Spinal cord (tissue), 4 donors: Measurements from ENCODE around the gene ANXA8. TPM values are rescaled to one million over a fixed set of nuclear protein-coding genes. Genes with fewer than 3 reads are reported as not detected.

Source experiments
- polyA plus RNA-seq, 2 donors: library from polyadenylated mRNA; unstranded; fragments of 120-200 nt; gene quantifications; one replicate each; pipeline ENCODE4 v1.2.1, GENCODE V29; 2013; ENCODE audit not compliant: insufficient read length in 2 of 2
- small RNA-seq: library from RNA; depleted of rRNA; stranded (forward); fragments of <200 nt; gene quantifications from one replicate; pipeline ENCODE3, GENCODE V24; 2014; ENCODE audit warnings: low replicate concordance
- total RNA-seq, 2 donors: library from RNA; depleted of rRNA in 1 of 2; stranded (reverse); fragments of 120-200 nt in 1 of 2; fragments of >200 nt in 1 of 2; gene quantifications; one replicate each; pipeline versions ENCODE4 v1.2.3 to v1.2.4, GENCODE V29; 2013 to 2014

ANXA8 gene
- total and polyA plus RNA-seq, 4 donors: 0.17 to 0.20 TPM; not detected in 2

Small RNA genes within 50 kb of the gene (small RNA-seq; reads per million reads assigned to genes)
- gene AL591684.3 (not detected), gene RNA5SP312 (not detected)

Other genes with a start within 250 kb of the ANXA8 start
- gene GDF10, start 183.9 kb downstream of the ANXA8 start, total RNA-seq: 1 to 10 TPM; 6.4 to 6.6 TPM
- gene GDF10, start 183.9 kb downstream of the ANXA8 start, polyA plus RNA-seq: 10 to 100 TPM in 1 of 2 donors, 1 to 10 TPM in 1; 7.4 to 11.2 TPM
- gene GDF2, start 161.7 kb downstream of the ANXA8 start, total RNA-seq: not detected
- under 1 TPM in 1 of 2 donors, not detected in 1; 0.13 TPM for gene GDF2, start 161.7 kb downstream of the ANXA8 start, polyA plus RNA-seq
- gene RBP3, start 135.8 kb downstream of the ANXA8 start, total RNA-seq: not detected
- gene RBP3, start 135.8 kb downstream of the ANXA8 start, polyA plus RNA-seq: under 1 TPM; 0.29 to 0.41 TPM
- gene ZNF488, start 99.8 kb downstream of the ANXA8 start, total RNA-seq: 1 to 10 TPM; 4.5 to 8.2 TPM
- 10 to 100 TPM; 32.5 to 39.6 TPM for gene ZNF488, start 99.8 kb downstream of the ANXA8 start, polyA plus RNA-seq
- not detected for gene FAM25G, start 7.6 kb upstream of the ANXA8 start, total RNA-seq
- gene FAM25G, start 7.6 kb upstream of the ANXA8 start, polyA plus RNA-seq: not detected
- gene AGAP9, start 39.5 kb upstream of the ANXA8 start, total RNA-seq: 10 to 100 TPM in 1 of 2 donors, 1 to 10 TPM in 1; 1.7 to 13.8 TPM
- gene AGAP9, start 39.5 kb upstream of the ANXA8 start, polyA plus RNA-seq: 10 to 100 TPM in 1 of 2 donors, 1 to 10 TPM in 1; 8.7 to 17.3 TPM